GM19468 (cell line): Measurements from ENCODE around the gene NPIPB12.
A peak's percentile ranks its signal among the peaks of the same experiment; 100 is the strongest.
"Not testable (repeated sequence)": the region's sequence is repeated elsewhere in the genome, so short reads cannot be mapped to it uniquely, and the experiment has no call there.

ENCODE experiments used
- ATAC-seq: cut with Tn5 transposase; IDR thresholded peaks from one replicate; pipeline ENCODE4 v1.9.1; 2021; ENCODE audit warnings: mild to moderate bottlenecking, moderate library complexity, moderate number of reproducible peaks; ENCODE audit not compliant: unreplicated experiment; ENCODE audit errors: extremely low read depth

The NPIPB12 gene

GRCh38 chr16:29506308-29506707, at the start of gene NPIPB12:
Gene NPIPB12, minus strand, starts transcription at chr16:29506408.
- not testable (repeated sequence) for ATAC-seq

DNA sequence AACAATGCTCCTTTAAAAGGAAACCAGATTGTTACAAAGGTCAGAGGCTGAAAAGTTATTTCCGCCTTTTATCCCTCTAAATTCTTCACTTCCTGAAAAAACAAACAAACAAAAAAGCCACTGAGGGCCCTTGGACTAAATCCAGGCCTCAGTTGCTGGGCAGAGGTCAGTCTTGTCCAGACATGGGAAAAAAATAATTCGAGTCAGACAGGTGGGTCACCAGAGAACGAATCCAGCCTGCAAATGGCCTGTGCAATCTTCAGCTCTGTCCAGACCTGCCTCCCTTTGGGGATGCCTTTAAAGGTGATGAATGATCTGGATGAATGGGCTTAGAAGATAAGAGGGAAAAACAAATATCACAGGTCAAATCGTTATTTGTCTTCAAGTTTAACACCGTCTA, 15.3 kb upstream of the NPIPB12 start:
- not testable (repeated sequence) for ATAC-seq

DNA sequence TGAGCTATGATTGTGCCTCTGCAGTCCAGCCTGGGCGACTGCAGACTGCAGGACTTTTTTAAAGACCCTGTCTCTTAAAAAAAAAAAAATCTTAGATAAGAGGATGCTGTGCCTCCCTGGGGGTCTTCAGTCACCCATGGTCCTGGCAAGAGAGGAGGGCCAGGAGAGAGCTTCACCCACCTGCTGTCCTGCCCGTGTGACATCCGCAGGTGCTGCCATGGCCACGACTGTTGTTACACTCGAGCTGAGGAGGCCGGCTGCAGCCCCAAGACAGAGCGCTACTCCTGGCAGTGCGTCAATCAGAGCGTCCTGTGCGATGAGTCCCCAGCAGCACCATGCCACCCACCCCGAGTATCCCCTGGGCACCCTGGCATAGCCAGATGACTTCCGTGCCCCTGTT, 23.9 kb downstream of the NPIPB12 start:
- ATAC-seq = not testable (repeated sequence)

DNA sequence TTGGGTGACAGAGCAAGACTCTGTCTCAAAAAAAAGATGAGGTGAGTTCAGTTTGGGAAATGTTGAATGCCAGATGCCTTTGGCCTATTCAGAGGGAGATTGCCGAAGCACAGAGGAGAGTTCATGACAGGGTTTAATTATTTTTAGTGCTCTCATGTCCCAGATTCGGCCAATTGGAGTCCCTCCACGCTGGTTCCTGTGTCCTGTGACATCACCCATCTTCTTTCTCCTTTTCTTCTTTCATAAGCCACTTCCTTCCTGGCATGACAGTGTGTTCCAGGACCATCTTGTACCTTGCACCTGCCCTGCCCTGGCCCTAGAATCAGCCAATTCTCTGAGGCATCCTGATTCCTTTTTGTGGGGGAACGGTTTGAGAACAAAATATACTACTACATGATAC, 34.1 kb downstream of the NPIPB12 start:
- not testable (repeated sequence) for ATAC-seq

GRCh38 chr16:29469660-29470059, 36.5 kb downstream of the NPIPB12 start:
- ATAC-seq = not testable (repeated sequence)

DNA sequence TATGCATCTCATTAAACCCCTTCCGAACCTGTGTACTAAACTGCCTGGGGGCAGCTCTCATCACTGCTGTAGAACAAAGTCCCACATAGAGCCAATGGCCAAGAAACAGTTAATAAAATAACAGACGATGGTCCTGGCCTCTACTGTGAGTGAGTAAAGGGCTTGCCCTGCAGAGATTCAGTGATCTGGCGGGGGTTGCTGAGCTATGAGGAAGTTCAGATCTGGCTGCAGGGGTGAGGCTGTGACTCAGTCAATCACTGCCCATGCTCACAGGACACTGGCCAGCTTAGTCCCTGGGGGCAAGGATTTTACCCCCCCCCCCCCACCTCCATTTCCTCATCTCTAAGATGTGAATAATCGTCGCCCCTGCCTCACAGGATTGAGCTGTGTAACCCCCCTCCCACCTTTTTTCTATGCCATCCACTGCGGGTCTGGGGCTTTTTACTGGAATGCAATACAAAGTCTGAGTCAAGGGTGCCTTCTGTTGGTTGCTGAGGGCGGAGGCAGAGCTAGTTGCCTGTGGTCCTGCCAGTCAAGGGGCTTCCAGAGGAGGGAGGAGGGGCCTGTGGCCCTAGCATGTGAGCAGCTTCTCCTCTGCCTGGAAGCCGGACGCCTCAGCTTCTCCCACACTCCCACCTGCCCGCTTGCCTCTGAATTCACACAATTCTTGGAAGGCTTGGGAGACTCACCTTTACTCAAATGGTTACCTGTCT, 38.4 kb downstream of the NPIPB12 start:
- not testable (repeated sequence) for ATAC-seq

- not testable (repeated sequence) for ATAC-seq
Measured at GRCh38 chr16:29466904-29467303, 39.3 kb downstream of the NPIPB12 start.

GRCh38 chr16:29465985-29466824, 40.0 kb downstream of the NPIPB12 start:
- ATAC-seq = not testable (repeated sequence)

- not testable (repeated sequence) for ATAC-seq
Measured at GRCh38 chr16:29460647-29461030, 45.6 kb downstream of the NPIPB12 start.

DNA sequence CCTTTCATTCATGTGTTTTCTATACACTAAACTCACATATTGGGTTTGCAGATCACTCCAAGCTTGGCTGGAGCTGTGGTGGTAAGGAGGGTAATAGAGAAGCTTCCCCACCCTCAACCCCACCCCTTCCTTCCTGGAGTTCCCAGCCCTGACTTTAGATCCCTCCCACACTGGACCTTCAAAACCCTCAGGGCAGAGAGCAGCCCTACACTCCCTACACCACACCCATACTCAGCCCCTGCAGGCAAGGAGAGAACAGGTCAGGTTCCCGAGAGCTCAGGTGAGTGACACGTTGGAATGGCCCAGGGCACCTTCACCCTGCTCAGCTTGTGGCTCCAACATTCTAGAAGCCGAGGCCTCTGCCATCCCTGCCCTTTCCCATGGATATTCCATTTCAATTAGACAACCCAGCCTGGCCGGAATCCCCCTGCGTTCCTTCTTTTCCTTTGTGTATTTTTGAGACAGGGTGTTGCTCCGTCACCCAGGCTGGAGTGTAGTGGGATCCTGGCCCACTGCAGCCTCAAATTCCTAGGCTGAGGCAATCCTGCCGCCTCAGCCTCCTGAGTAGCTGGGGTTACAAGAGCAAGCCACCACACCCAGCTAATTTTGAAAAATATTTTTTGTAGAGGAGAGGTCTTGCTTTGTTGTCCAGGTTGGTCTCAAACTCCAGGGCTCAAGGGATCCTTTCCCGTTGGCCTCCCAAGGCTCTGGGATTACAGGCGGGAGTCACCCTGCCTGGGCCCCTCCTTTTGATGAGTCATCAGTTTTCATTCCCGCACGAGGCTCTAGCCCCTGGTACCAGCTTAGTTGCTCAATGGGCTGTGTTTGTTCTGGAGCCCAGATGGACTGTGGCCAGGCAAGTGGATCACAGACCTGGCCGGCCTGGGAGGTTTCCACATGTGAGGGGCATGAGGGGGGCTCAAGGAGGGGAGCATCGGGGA, 46.2 kb downstream of the NPIPB12 start, which contains the start of gene SULT1A4:
Gene SULT1A4 (plus strand): TSS at position 208 of the 941 bp plus-strand sequence. CDS start 1,473 bp downstream, outside the sequence.
- not testable (repeated sequence) for ATAC-seq

DNA sequence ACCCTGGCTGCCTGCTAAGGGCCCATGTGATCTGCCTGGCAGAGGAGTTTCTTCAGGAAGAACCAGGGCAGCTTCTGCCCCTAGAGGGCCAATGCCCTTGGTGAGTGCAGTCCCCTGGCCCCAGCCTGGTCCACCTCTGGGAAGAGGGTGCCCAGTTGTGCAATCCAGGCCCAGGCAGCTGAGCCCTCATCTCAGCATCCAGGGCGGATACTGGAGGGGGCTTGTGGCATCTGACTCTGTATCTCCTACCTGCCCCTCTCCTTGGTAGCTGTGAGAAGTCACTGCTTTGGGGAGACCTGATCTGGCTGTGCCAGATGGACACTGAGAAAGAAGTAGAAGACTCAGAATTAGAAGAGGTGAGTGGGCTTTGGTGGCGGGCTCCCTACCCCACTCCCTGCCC, 48.5 kb downstream of the NPIPB12 start:
- not testable (repeated sequence) for ATAC-seq

DNA sequence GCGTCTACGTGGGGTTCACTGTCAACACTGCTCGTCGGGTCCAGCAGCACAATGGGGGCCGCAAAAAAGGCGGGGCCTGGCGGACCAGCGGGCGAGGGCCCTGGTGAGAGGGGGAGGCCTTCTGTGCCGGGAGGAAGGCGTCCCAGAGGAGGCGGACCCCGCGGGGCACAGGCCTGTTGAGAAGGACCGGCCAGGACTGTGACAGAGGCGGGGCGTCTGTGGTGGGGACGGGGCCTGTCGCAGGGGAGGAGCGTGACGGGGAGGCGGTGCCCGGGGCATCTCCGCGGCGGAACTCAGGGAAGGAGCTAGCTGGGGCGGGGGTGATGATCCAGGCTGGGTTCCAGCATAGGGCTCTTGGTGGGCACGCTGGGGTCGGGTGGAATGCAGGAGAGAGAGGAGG, 51.4 kb downstream of the NPIPB12 start:
- peak; percentile 28 for ATAC-seq

DNA sequence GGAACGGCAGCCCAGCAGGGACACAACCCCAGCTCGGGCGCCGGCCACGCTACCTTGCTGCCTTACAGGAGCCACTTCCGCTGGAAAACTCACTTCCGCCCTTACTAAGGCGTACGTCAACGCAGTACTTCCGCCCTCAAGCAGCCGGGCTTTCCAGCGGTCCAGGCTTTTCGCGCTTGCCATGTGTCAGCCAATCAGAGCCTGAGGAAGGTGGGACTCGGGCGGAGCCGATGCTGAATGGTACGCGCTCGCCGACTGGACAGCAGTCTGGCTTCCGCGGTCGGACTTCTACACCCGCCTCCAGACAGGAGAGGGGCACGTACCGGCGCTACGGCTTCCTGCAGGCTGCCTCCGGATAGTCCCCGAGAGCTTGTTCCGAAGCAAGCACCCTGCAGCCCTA, 51.9 kb downstream of the NPIPB12 start, which contains the start of the genes BOLA2 and SLX1B:
Gene BOLA2 (minus strand): TSS at position 83 of the 400 bp plus-strand sequence. CDS start 98 bp downstream, outside the sequence.
Gene SLX1B (plus strand): TSS at position 265 of the 400 bp plus-strand sequence.
- peak; percentile 93 for ATAC-seq

- ATAC-seq = not testable (repeated sequence)
Measured at GRCh38 chr16:29453754-29454153, 52.5 kb downstream of the NPIPB12 start.
